B cell (primary cell): Measurements from ENCODE around the gene ASPHD2. TPM values are rescaled to one million over a fixed set of nuclear protein-coding genes. Genes with fewer than 3 reads are reported as not detected.

Source experiments
- ATAC-seq: fragments of 200-7000 bp; cut with Tn5 transposase; one replicate; pipeline ENCODE4 v1.10.0; 2021; ENCODE audit warnings: low read depth, mild to moderate bottlenecking, moderate number of reproducible peaks, moderate library complexity
- CTCF ChIA-PET: fragments of 350-600 bp; sonication (Branson Sonifier 250); formaldehyde crosslinking; loops from one replicate; lab custom pipeline; 2021; ENCODE audit warnings: antibody characterized with exemption, inconsistent platforms; lab: Charles Lee
- POLR2A ChIA-PET: fragments of 350-600 bp; sonication (Branson Sonifier 250); formaldehyde crosslinking; loops from one replicate; lab custom pipeline; 2021; ENCODE audit warnings: antibody characterized with exemption; lab: Charles Lee
- DNase-seq: peaks from one replicate; pipeline ENCODE4 v3.0.0; 2013
- H2AFZ ChIP-seq: 2 replicates; pipeline ENCODE4 v1.6.1; 2012; ENCODE audit warnings: mild to moderate bottlenecking, low read depth, low read length; ENCODE audit not compliant: insufficient read depth, poor library complexity, severe bottlenecking
- H3K27ac ChIP-seq, 2 donors: 1 replicate in 1 of 2; 2 replicates in 1 of 2; pipeline ENCODE4 v1.5.1; 2012 to 2013; ENCODE audit warnings: low read length in 2 of 2, mild to moderate bottlenecking in 2 of 2, moderate library complexity in 1 of 2
- H3K27me3 ChIP-seq, 4 experiments: fragments of 200-600 bp in 1 of 4; sonication (generic) in 1 of 4; replicated peaks in 1 of 4; 1 replicate in 2 of 4; 2 replicates in 2 of 4; pipeline versions ENCODE4 v1.6.1 to v1.7.0; 2013 to 2016; ENCODE audit warnings: low read length in 3 of 4, mild to moderate bottlenecking in 2 of 4, mixed read lengths in 1 of 4, moderate library complexity in 1 of 4; ENCODE audit not compliant: insufficient read depth in 4 of 4, control insufficient read depth in 3 of 4; ENCODE audit errors: control extremely low read depth in 1 of 4
- H3K36me3 ChIP-seq, 2 experiments: replicated peaks in 1 of 2; 1 replicate in 1 of 2; 2 replicates in 1 of 2; pipeline versions ENCODE4 v1.6.1 to v1.7.1; 2013; ENCODE audit warnings: low read length in 1 of 2; ENCODE audit not compliant: insufficient read depth in 2 of 2, control insufficient read depth in 1 of 2; ENCODE audit errors: control extremely low read depth in 1 of 2, extremely low read depth in 1 of 2
- H3K4me1 ChIP-seq, 2 donors: fragments of 200-600 bp in 1 of 2; sonication (generic) in 1 of 2; 1 replicate in 1 of 2; 2 replicates in 1 of 2; pipeline versions ENCODE4 v1.5.1 to v1.6.1; 2013 to 2017; ENCODE audit warnings: low read length in 2 of 2; ENCODE audit not compliant: control insufficient read depth in 2 of 2, insufficient read depth in 2 of 2
- H3K4me2 ChIP-seq: replicated peaks from 2 replicates; pipeline ENCODE3; 2012; ENCODE audit warnings: mild to moderate bottlenecking, low read depth, low read length; ENCODE audit not compliant: poor library complexity, severe bottlenecking
- H3K4me3 ChIP-seq, 5 experiments: fragments of 200-600 bp in 1 of 5; sonication (generic) in 1 of 5; 1 replicate in 3 of 5; 2 replicates in 2 of 5; pipeline versions ENCODE4 v1.5.1 to v1.7.0; 2011 to 2016; ENCODE audit warnings: low read length in 4 of 5, mild to moderate bottlenecking in 4 of 5, low read depth in 2 of 5, control low read depth in 1 of 5, moderate library complexity in 1 of 5; ENCODE audit not compliant: insufficient read depth in 1 of 5; ENCODE audit errors: control extremely low read depth in 1 of 5, extremely low read depth in 1 of 5
- H3K79me2 ChIP-seq: fragments of 200-600 bp; sonication (generic); one replicate; pipeline ENCODE4 v1.6.0; 2016; ENCODE audit warnings: low read length; ENCODE audit not compliant: control insufficient read depth, insufficient read depth
- H3K9ac ChIP-seq: fragments of 200-600 bp; sonication (generic); 2 replicates; pipeline ENCODE4 v1.6.1; 2017; ENCODE audit warnings: mild to moderate bottlenecking, low read length, moderate library complexity
- H3K9me3 ChIP-seq, 3 donors: one replicate each; pipeline versions ENCODE4 v1.6.1 to v1.7.1; 2013; ENCODE audit warnings: low read length in 2 of 3; ENCODE audit not compliant: control insufficient read depth in 2 of 3, insufficient read depth in 1 of 3; ENCODE audit errors: control extremely low read depth in 1 of 3
- H4K20me1 ChIP-seq: 2 replicates; pipeline ENCODE4 v1.6.0; 2012; ENCODE audit warnings: mild to moderate bottlenecking, low read length; ENCODE audit not compliant: insufficient read depth, control insufficient read depth, poor library complexity, severe bottlenecking
- H3K27ac Mint-ChIP-seq: one replicate; pipeline ENCODE4 v1.8.0; 2021; ENCODE audit warnings: mixed read lengths
- H3K27me3 Mint-ChIP-seq: one replicate; pipeline ENCODE4 v1.8.0; 2021; ENCODE audit warnings: mixed read lengths
- H3K4me1 Mint-ChIP-seq: one replicate; pipeline ENCODE4 v1.8.0; 2021; ENCODE audit warnings: mixed read lengths
- H3K4me3 Mint-ChIP-seq: one replicate; pipeline ENCODE4 v1.8.0; 2021; ENCODE audit warnings: mixed read lengths
- H3K9me3 Mint-ChIP-seq: one replicate; pipeline ENCODE4 v1.8.0; 2022; ENCODE audit warnings: mixed read lengths; ENCODE audit not compliant: insufficient read depth
- EZH2 ChIP-seq: IDR thresholded peaks from 2 replicates; pipeline ENCODE4 v1.6.1; 2012; ENCODE audit warnings: borderline replicate concordance, low read depth, mild to moderate bottlenecking, moderate library complexity, low read length; ENCODE audit not compliant: insufficient read depth, poor library complexity, severe bottlenecking
- WGBS: methylation state at CpG from one replicate; pipeline ENCODE4 v1.1.5; 2013; ENCODE audit warnings: missing lambda C conversion rate; ENCODE audit not compliant: insufficient coverage; 5-methylcytosine and 5-hydroxymethylcytosine counted together
- intact Hi-C: fragments of 100-400 bp; cut with micrococcal nuclease; formaldehyde crosslinking; loops from one replicate; pipeline ENCODE4 v1.10.0; 2022
- polyA plus RNA-seq: library from polyadenylated mRNA; depleted of rRNA; stranded (reverse); fragments of >200 nt; gene quantifications from 2 replicates; pipeline ENCODE4 v1.2.3, GENCODE V29; 2012
- total RNA-seq, 2 donors: library from RNA; stranded (reverse); fragments of 120-200 nt in 1 of 2; gene quantifications; 1 replicate in 1 of 2; 2 replicates in 1 of 2; pipeline versions ENCODE4 v1.2.3 to v1.2.4, GENCODE V29; 2013 to 2022
- TF ChIP-seq, protein P1 (sequence below): fragments of 200-600 bp; IDR thresholded peaks from one replicate; pipeline ENCODE4 v1.8.0; 2022; ENCODE audit warnings: antibody characterized with exemption, mild to moderate bottlenecking

Gene ASPHD2
- total and polyA plus RNA-seq, 2 donors (not counting 1 experiment from before 2014, with no cell fraction given) = 5.7 to 7.3 TPM

- Histone ChIP-seq H3K27ac (peak overlapping the region; percentile 50 to 72), H3K9me3 (no peaks in the 10 kb centered on the region), H3K4me2 (peak overlapping the region; percentile 68), H3K79me2 (peaks cover 67% of the 10 kb centered on the region), H3K9ac (peak overlapping the region; percentile 50), H4K20me1 (no peaks in the 10 kb centered on the region), H3K36me3 (peaks cover 0 to 25% of the 10 kb centered on the region in 2 experiments), H3K27me3 (no peaks in the 10 kb centered on the region), H3K4me1 (peaks cover 50 to 61% of the 10 kb centered on the region in 2 donors), H3K4me3 (peak overlapping the region; percentile 31 to 55 (median 44)), H2AFZ (peak overlapping the region; percentile 64)
- Mint-ChIP-seq H3K27ac (peak overlapping the region; percentile 82), H3K27me3 (no peaks in the 10 kb centered on the region), H3K9me3 (no peaks in the 10 kb centered on the region), H3K4me3 (peak overlapping the region; percentile 94), H3K4me1 (peaks cover 67% of the 10 kb centered on the region)
- DNase-seq = peak; percentile 41
- TF ChIP-seq, protein P1, sequence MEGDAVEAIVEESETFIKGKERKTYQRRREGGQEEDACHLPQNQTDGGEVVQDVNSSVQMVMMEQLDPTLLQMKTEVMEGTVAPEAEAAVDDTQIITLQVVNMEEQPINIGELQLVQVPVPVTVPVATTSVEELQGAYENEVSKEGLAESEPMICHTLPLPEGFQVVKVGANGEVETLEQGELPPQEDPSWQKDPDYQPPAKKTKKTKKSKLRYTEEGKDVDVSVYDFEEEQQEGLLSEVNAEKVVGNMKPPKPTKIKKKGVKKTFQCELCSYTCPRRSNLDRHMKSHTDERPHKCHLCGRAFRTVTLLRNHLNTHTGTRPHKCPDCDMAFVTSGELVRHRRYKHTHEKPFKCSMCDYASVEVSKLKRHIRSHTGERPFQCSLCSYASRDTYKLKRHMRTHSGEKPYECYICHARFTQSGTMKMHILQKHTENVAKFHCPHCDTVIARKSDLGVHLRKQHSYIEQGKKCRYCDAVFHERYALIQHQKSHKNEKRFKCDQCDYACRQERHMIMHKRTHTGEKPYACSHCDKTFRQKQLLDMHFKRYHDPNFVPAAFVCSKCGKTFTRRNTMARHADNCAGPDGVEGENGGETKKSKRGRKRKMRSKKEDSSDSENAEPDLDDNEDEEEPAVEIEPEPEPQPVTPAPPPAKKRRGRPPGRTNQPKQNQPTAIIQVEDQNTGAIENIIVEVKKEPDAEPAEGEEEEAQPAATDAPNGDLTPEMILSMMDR = no peak
- no peak for TF ChIP-seq EZH2
- intact Hi-C loops = loop anchor here (2.0 kb wide), 1 partner anchor 19 kb away; no protein-coding TSS in a partner anchor
- 33% methylated on average over 9 of the region's 12 CpGs for WGBS
- POLR2A ChIA-PET = no interaction called here
- ATAC-seq = no peak
- CTCF ChIA-PET = interaction anchor here (1.0 to 1.6 kb wide), 5 partner anchors 18 to 49 kb away, joined by 3 to 5 read pairs (median 4); no protein-coding TSS in a partner anchor
Measured at GRCh38 chr22:26479792-26480610, 50.9 kb downstream of the ASPHD2 start.

- DNase-seq (no peak), ATAC-seq (no peak)
- Histone ChIP-seq H3K9ac (no peak overlapping the region), H3K9me3 (no peaks in the 10 kb centered on the region), H2AFZ (no peak overlapping the region), H3K36me3 (peaks cover 0 to 24% of the 10 kb centered on the region in 2 experiments), H3K27me3 (no peaks in the 10 kb centered on the region), H3K4me2 (peak overlapping the region; percentile 68), H3K4me3 (no peak overlapping the region), H3K4me1 (peaks cover 50 to 61% of the 10 kb centered on the region in 2 donors), H3K27ac (peak overlapping the region; percentile 50 to 72), H3K79me2 (peaks cover 67% of the 10 kb centered on the region), H4K20me1 (no peaks in the 10 kb centered on the region)
- no peaks in the 10 kb centered on the region for H3K27me3 Mint-ChIP-seq
- CTCF ChIA-PET = no interaction called here
- H3K4me3 Mint-ChIP-seq = peak overlapping the region; percentile 94
- no peaks in the 10 kb centered on the region for H3K9me3 Mint-ChIP-seq
- POLR2A ChIA-PET = no interaction called here
- TF ChIP-seq, protein P1 = no peak
- TF ChIP-seq EZH2 = no peak
- H3K27ac Mint-ChIP-seq = peak overlapping the region; percentile 72
- WGBS = no CpG with 5 or more reads among the region's 2 CpGs
- peaks cover 73% of the 10 kb centered on the region for H3K4me1 Mint-ChIP-seq
- intact Hi-C loops = loop anchor here (2.0 kb wide), 1 partner anchor 20 kb away; no protein-coding TSS in a partner anchor
Measured at GRCh38 chr22:26480611-26480932, 51.5 kb downstream of the ASPHD2 start.
